NCI-H2029 (cell line): ENCODE data around the gene CABCOCO1.
"Not testable (repeated sequence)": the region's sequence is repeated elsewhere in the genome, so short reads cannot be mapped to it uniquely, and the experiment has no call there.

Experiments
- DNase-seq: peaks from one replicate; lab custom pipeline; 2025; lab: John Stamatoyannopoulos, UW

Gene CABCOCO1

GRCh38 chr10:61719906-61720305 is 57.2 kb downstream of the CABCOCO1 start:
- no peak for DNase-seq

GRCh38 chr10:61721431-61721830 is 58.7 kb downstream of the CABCOCO1 start:
- no peak for DNase-seq

- DNase-seq: not testable (repeated sequence)
Measured at GRCh38 chr10:61725221-61725620, 62.5 kb downstream of the CABCOCO1 start.

- DNase-seq: no peak
Measured at GRCh38 chr10:61729596-61729995, 66.9 kb downstream of the CABCOCO1 start.

GRCh38 chr10:61730671-61731070 is 67.9 kb downstream of the CABCOCO1 start:
- DNase-seq: no peak

- DNase-seq: no peak
Measured at GRCh38 chr10:61731638-61732037, 68.9 kb downstream of the CABCOCO1 start.

GRCh38 chr10:61732629-61733278 is 70.0 kb downstream of the CABCOCO1 start:
- no peak for DNase-seq

GRCh38 chr10:61733358-61733940 is 70.7 kb downstream of the CABCOCO1 start:
- DNase-seq: no peak

GRCh38 chr10:61735882-61736281 is 73.2 kb downstream of the CABCOCO1 start:
- no peak for DNase-seq

GRCh38 chr10:61737455-61737854 is 74.7 kb downstream of the CABCOCO1 start:
- not testable (repeated sequence) for DNase-seq

GRCh38 chr10:61742812-61743211 is 80.1 kb downstream of the CABCOCO1 start:
- no peak for DNase-seq

GRCh38 chr10:61744469-61744868 is 81.7 kb downstream of the CABCOCO1 start:
- DNase-seq: no peak

GRCh38 chr10:61746377-61746776 is 83.6 kb downstream of the CABCOCO1 start:
- no peak for DNase-seq

GRCh38 chr10:61747307-61747706 is 84.6 kb downstream of the CABCOCO1 start:
- no peak for DNase-seq

- DNase-seq: no peak
Measured at GRCh38 chr10:61749291-61749690, 86.6 kb downstream of the CABCOCO1 start.

GRCh38 chr10:61750943-61751471 is 88.3 kb downstream of the CABCOCO1 start:
- peak; percentile 36 for DNase-seq

GRCh38 chr10:61751599-61751998 is 88.9 kb downstream of the CABCOCO1 start:
- DNase-seq: no peak

- DNase-seq: no peak
Measured at GRCh38 chr10:61752111-61753011, 89.6 kb downstream of the CABCOCO1 start.

- no peak for DNase-seq
Measured at GRCh38 chr10:61753453-61753852, 90.7 kb downstream of the CABCOCO1 start.

- no peak for DNase-seq
Measured at GRCh38 chr10:61754587-61755550, 92.1 kb downstream of the CABCOCO1 start.

- no peak for DNase-seq
Measured at GRCh38 chr10:61757001-61757400, 94.3 kb downstream of the CABCOCO1 start.
